Cardiac muscle cell (in vitro differentiated cells and primary cell): Measurements from ENCODE around the gene PDSS2. TPM values are rescaled to one million over a fixed set of nuclear protein-coding genes. Genes with fewer than 3 reads are reported as not detected.
"Not testable (repeated sequence)": the region's sequence is repeated elsewhere in the genome, so short reads cannot be mapped to it uniquely, and the experiment has no call there.

ENCODE experiments used
- DNase-seq, 2 donors: peaks; one replicate each; pipeline versions ENCODE4 v3.0.0 to v3.0.0-alpha.2; 2010 to 2017; ENCODE audit warnings: low read depth in 1 of 2, low spot score in 1 of 2
- H3K27ac ChIP-seq: fragments of 200-600 bp; sonication (generic); 2 replicates; pipeline ENCODE4 v1.5.1; 2016
- H3K27me3 ChIP-seq: fragments of 200-600 bp; sonication (generic); 2 replicates; pipeline ENCODE4 v1.6.0; 2016; ENCODE audit warnings: control low read depth
- H3K36me3 ChIP-seq: fragments of 200-600 bp; sonication (generic); 2 replicates; pipeline ENCODE4 v1.5.1; 2016; ENCODE audit warnings: control low read depth
- H3K4me1 ChIP-seq: fragments of 200-600 bp; sonication (generic); 2 replicates; pipeline ENCODE4 v1.8.1; 2017; ENCODE audit warnings: low read depth, mild to moderate bottlenecking, mixed run types
- H3K4me3 ChIP-seq: fragments of 200-600 bp; sonication (generic); 2 replicates; pipeline ENCODE4 v1.5.1; 2016; ENCODE audit warnings: mild to moderate bottlenecking
- H3K9me3 ChIP-seq: fragments of 200-600 bp; sonication (generic); 2 replicates; pipeline ENCODE4 v1.5.1; 2017; ENCODE audit warnings: low read depth, mild to moderate bottlenecking, control low read depth
- polyA plus RNA-seq: library from polyadenylated mRNA; unstranded; fragments of >200 nt; fragmentation: Nextera tagmentation; extraction: Ambion mirVana; gene quantifications from 2 replicates; pipeline ENCODE4 v1.2.1, GENCODE V29; 2016
- total RNA-seq: library from RNA; depleted of rRNA; stranded (reverse); fragments of >200 nt; gene quantifications from 2 replicates; pipeline ENCODE4 v1.2.3, GENCODE V29; 2016
- TF ChIP-seq, protein P1 (sequence below): IDR thresholded peaks from 2 replicates; pipeline ENCODE4 v1.5.1; 2012; ENCODE audit warnings: low read depth, mild to moderate bottlenecking, low read length

Gene PDSS2
- total and polyA plus RNA-seq, 2 experiments from 2014 or later = 12.3 to 19.4 TPM

DNA sequence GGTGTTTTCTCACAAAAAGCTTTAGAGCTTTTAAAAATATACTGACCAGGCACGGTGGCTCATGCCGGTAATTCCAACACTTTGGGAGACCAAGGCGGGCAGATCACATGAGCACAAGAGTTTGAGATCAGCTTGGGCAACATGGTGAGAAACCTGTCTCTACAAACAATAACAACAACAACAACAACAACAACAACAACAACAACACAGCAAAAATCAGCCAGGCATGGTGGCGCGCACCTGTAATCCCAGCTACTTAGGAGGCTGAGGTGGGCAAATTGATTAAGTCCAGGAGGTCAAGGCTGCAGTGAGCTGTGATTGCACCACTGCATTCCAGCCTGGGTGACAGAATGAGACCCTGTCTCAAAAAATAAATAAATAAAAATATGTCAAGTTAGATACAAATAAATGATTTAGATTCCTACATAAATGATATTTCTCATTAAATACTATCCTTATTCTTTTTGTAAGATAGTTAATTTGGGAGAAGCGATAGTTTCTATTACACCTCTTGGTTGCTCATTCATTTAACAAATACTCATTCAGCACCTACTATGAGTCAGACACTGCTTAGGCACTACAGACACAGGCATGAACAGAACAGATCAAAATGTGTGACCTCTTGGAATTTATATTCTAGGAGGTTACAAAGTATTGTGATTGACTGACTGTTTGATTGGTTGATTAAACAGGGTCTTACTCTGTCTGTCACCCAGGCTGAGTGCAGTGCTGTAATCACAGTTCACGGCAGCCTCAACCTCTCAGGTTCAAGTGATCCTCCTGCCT is 260.5 kb downstream of the PDSS2 start:
- Histone ChIP-seq H3K9me3 (no peaks in the 10 kb centered on the region), H3K36me3 (no peaks in the 10 kb centered on the region), H3K4me3 (no peak overlapping the region), H3K27ac (no peak overlapping the region), H3K27me3 (no peaks in the 10 kb centered on the region), H3K4me1 (peaks cover 9% of the 10 kb centered on the region)
- no peak for DNase-seq
- TF ChIP-seq, protein P1, sequence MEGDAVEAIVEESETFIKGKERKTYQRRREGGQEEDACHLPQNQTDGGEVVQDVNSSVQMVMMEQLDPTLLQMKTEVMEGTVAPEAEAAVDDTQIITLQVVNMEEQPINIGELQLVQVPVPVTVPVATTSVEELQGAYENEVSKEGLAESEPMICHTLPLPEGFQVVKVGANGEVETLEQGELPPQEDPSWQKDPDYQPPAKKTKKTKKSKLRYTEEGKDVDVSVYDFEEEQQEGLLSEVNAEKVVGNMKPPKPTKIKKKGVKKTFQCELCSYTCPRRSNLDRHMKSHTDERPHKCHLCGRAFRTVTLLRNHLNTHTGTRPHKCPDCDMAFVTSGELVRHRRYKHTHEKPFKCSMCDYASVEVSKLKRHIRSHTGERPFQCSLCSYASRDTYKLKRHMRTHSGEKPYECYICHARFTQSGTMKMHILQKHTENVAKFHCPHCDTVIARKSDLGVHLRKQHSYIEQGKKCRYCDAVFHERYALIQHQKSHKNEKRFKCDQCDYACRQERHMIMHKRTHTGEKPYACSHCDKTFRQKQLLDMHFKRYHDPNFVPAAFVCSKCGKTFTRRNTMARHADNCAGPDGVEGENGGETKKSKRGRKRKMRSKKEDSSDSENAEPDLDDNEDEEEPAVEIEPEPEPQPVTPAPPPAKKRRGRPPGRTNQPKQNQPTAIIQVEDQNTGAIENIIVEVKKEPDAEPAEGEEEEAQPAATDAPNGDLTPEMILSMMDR = no peak

DNA sequence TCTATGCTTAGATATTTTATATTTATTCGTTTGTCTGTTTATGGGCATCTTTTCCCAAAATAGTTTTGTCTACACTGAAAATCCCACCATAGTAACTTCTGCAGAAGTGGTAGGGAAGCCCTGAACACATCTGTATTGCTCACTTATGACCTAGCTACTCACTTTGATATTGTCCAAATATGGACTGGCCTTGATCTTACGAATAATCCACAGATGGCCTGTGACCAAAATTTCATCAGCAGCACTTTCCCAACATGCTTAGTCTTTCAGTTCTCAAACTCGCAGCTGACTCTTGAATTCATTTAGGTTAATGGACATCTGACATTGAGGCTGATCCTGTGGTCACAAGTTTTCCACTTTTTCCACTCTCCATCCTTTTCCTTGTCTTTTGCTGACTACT is 263.2 kb downstream of the PDSS2 start:
- TF ChIP-seq, protein P1 = no peak
- H3K27me3 ChIP-seq = no peaks in the 10 kb centered on the region
- H3K9me3 ChIP-seq = no peaks in the 10 kb centered on the region
- no peak for DNase-seq
- no peak overlapping the region for H3K27ac ChIP-seq
- no peak overlapping the region for H3K4me3 ChIP-seq
- H3K36me3 ChIP-seq = no peaks in the 10 kb centered on the region
- H3K4me1 ChIP-seq = peaks cover 9% of the 10 kb centered on the region

DNA sequence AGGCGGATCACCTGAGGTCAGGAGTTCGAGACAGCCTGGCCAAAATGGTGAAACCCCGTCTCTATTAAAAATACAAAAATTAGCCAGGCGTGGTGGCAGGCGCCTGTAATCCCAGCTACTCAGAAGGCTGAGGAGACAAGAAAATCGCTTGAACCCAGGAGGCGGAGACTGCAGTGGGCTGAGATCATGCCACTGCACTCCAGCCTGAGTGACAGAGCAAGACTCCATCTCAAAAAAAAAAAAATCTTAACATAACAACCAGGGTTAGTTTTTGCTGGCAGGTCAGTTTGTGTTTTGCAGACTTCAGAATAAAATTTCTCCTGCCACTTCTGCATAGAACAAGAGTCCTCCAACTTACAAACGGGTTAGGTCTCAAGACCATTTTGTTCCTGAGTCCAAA is 264.6 kb downstream of the PDSS2 start:
- not testable (repeated sequence) for H3K36me3 ChIP-seq, H3K27me3 ChIP-seq, H3K27ac ChIP-seq, H3K4me3 ChIP-seq, DNase-seq, H3K9me3 ChIP-seq
- H3K4me1 ChIP-seq = peaks cover 12% of the 10 kb centered on the region

DNA sequence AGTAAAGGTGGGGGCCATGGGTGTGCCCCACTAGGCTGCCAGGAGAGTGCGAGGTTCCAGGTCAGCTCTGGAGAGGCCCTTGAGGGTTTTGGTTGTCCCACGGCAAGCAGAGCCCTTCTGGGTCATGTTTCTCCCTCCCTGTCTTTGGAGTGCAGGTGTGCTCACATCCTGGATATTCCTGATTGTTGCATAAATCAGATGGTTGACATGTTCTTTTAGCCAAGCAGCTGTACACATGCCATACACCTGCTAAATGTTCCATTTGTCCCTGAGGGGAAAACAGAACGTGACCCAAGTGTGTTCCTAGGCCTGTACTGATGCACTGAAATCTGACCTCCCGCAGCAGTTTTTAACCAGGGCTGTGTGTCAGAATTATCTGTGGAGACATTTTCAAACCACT is 266.5 kb downstream of the PDSS2 start:
- DNase-seq = no peak
- Histone ChIP-seq H3K36me3 (no peaks in the 10 kb centered on the region), H3K9me3 (no peaks in the 10 kb centered on the region), H3K27me3 (no peaks in the 10 kb centered on the region), H3K4me1 (peaks cover 7% of the 10 kb centered on the region), H3K27ac (peak overlapping the region; percentile 18), H3K4me3 (no peak overlapping the region)
- TF ChIP-seq, protein P1 = no peak

DNA sequence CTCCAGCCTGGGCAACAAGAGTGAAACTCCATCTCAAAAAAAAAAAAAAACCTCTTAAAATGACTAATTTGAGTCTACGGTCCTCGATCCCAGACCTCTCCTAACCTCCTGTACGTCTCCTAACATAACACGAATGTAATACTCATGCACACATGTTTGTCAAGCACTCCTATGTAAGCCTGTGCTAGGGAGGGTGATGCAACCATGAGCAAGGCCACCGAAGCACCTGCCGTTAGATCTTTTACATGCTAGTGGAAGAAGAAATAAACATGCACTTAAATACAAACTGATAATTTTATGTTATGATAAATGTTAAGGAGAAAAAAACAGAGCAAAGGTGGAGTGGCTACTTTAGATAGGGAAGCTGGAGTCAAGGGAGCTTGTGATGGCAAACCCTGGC is 271.7 kb downstream of the PDSS2 start:
- no peaks in the 10 kb centered on the region for H3K36me3 ChIP-seq
- peaks cover 3% of the 10 kb centered on the region for H3K4me1 ChIP-seq
- H3K4me3 ChIP-seq = no peak overlapping the region
- TF ChIP-seq, protein P1 = no peak
- no peak overlapping the region for H3K27ac ChIP-seq
- no peak for DNase-seq
- H3K9me3 ChIP-seq = no peaks in the 10 kb centered on the region
- no peaks in the 10 kb centered on the region for H3K27me3 ChIP-seq

DNA sequence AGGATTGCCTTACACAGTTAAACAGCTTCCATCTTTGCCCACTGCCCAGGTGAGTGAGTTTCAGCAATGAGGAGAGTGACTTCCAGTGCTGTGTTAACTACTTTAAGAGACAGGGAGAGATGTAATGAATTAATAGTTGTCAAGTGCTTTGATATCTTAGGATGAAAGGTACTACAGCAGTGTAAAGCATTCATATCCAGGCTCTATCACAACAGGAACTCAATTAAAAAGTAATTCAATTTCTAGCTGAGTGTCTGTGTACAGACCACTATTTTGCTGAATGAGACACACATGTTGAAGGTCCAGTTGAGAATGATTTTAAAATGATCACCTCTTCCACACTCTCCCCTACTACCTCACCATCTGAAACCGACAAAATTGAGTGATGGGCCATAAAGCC is 273.3 kb downstream of the PDSS2 start:
- DNase-seq = no peak
- Histone ChIP-seq H3K27me3 (no peaks in the 10 kb centered on the region), H3K9me3 (no peaks in the 10 kb centered on the region), H3K27ac (no peak overlapping the region), H3K4me1 (peaks cover 3% of the 10 kb centered on the region), H3K4me3 (no peak overlapping the region), H3K36me3 (no peaks in the 10 kb centered on the region)
- TF ChIP-seq, protein P1 = no peak
